Bronchial epithelial cell (primary cell): ENCODE measurements around the gene SAFB2. TPM values are rescaled to one million over a fixed set of nuclear protein-coding genes. Genes with fewer than 3 reads are reported as not detected.
A peak's percentile ranks its signal among the peaks of the same experiment; 100 is the strongest.

Experiments
- DNase-seq: peaks from one replicate; pipeline ENCODE4 v3.0.0-alpha.2; 2010; ENCODE audit warnings: low read depth
- FAIRE-seq: peaks from 2 replicates; lab custom pipeline; 2011; peaks lifted over from hg19 to GRCh38; lab: Jason Lieb, UNC
- H3K27me3 ChIP-seq: 2 replicates; pipeline ENCODE4 v1.5.1; 2011; ENCODE audit warnings: low read length; ENCODE audit not compliant: control insufficient read depth, insufficient read depth
- H3K36me3 ChIP-seq: 2 replicates; pipeline ENCODE4 v1.5.1; 2011; ENCODE audit warnings: low read length; ENCODE audit not compliant: control insufficient read depth, insufficient read depth
- H3K4me3 ChIP-seq: 2 replicates; pipeline ENCODE4 v1.5.1; 2011; ENCODE audit warnings: mild to moderate bottlenecking, low read depth, low read length, control low read depth
- total RNA-seq: library from RNA; depleted of rRNA; stranded (reverse); fragments of >200 nt; gene quantifications from 2 replicates; pipeline ENCODE4 v1.2.1, GENCODE V29; 2014
- TF ChIP-seq, protein P1 (sequence below): IDR thresholded peaks from 2 replicates; pipeline ENCODE4 v1.5.1; 2011; ENCODE audit warnings: mild to moderate bottlenecking, moderate library complexity, low read length, control low read depth, inconsistent platforms; ENCODE audit not compliant: insufficient read depth, severe bottlenecking

SAFB2 gene
- total RNA-seq, 1 donor from 2014 or later = 24.0 TPM

DNA sequence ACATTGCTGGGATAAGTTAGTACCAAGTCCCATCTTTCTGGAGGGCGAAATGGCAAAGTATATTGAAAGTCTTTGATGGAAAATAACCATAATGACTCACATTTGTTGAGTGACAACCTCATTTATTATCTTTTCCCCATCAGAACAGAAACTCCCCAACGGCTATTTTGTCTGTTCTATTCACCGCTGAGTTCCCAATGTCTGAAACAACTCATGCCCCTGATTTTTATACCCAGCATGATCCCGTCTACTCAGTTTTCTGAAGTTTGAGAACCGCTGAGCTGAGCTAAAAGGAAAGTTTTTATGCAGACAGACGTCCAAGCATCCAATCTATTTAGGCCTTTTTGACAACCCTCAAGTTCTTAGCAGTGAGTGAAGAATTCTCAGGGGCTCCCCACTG is 47.0 kb downstream of the SAFB2 start:
- H3K27me3 ChIP-seq = no peaks in the 10 kb centered on the region
- no peak for DNase-seq
- TF ChIP-seq, protein P1, sequence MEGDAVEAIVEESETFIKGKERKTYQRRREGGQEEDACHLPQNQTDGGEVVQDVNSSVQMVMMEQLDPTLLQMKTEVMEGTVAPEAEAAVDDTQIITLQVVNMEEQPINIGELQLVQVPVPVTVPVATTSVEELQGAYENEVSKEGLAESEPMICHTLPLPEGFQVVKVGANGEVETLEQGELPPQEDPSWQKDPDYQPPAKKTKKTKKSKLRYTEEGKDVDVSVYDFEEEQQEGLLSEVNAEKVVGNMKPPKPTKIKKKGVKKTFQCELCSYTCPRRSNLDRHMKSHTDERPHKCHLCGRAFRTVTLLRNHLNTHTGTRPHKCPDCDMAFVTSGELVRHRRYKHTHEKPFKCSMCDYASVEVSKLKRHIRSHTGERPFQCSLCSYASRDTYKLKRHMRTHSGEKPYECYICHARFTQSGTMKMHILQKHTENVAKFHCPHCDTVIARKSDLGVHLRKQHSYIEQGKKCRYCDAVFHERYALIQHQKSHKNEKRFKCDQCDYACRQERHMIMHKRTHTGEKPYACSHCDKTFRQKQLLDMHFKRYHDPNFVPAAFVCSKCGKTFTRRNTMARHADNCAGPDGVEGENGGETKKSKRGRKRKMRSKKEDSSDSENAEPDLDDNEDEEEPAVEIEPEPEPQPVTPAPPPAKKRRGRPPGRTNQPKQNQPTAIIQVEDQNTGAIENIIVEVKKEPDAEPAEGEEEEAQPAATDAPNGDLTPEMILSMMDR = no peak
- H3K4me3 ChIP-seq = no peak overlapping the region
- FAIRE-seq = no peak
- no peaks in the 10 kb centered on the region for H3K36me3 ChIP-seq

DNA sequence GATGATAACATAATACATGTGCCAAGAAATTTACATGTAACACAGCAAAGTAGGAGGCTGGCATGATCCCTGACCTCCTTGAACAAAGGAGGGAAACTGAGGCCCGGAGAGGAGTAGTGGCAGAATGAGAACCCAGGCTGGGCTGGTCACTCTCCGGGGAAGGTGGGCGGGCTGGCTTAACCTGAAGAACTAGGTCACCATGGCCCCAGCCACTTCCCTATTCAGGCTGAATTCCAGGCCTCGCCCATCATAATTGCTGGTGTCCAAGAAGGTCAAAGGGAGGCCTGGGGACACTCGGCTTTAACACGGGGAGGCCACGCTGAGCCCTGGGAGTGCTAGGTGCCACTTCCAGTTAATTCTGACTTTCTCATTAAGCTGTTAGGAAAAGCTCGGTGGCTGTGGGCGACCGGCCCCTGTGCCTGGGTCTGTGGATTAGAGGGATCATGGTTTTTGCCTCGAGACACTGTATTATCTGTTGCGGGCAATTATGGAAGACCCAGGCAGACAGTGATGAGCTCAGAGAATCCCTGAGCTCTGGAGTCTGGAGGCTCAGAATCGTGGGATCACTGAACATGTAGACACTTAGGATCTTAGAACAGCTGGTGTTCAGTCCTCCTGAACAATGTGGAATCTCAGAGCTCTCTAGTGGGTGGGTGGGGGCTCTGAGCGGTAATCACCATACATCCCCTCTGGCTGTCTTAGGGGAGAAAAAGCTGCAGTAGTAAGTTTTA is 49.9 kb downstream of the SAFB2 start:
- Histone ChIP-seq H3K27me3 (no peaks in the 10 kb centered on the region), H3K4me3 (no peak overlapping the region), H3K36me3 (no peaks in the 10 kb centered on the region)
- DNase-seq (no peak), FAIRE-seq (no peak)
- TF ChIP-seq, protein P1 = no peak

DNA sequence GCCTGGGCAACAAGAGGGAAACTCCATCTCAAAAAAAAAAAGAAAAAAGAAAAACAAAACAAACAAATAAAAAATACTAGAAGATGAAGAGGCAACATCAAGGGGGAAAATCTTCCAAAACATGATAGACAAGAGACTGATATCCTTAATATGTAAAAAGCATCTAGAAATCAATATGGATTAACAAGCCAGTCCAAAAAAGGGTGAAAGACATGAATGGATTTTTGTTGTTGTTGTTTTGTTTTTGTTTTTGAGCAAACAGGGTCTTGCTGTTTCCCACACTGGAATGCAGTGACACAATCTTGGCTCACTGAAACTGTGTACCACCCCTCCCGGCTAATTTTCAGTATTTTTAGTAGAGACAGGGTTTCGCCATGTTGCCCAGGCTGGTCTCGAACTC is 50.8 kb downstream of the SAFB2 start:
- H3K36me3 ChIP-seq = no peaks in the 10 kb centered on the region
- no peak overlapping the region for H3K4me3 ChIP-seq
- FAIRE-seq (no peak), DNase-seq (no peak)
- peaks cover 3% of the 10 kb centered on the region for H3K27me3 ChIP-seq
- TF ChIP-seq, protein P1 = no peak

DNA sequence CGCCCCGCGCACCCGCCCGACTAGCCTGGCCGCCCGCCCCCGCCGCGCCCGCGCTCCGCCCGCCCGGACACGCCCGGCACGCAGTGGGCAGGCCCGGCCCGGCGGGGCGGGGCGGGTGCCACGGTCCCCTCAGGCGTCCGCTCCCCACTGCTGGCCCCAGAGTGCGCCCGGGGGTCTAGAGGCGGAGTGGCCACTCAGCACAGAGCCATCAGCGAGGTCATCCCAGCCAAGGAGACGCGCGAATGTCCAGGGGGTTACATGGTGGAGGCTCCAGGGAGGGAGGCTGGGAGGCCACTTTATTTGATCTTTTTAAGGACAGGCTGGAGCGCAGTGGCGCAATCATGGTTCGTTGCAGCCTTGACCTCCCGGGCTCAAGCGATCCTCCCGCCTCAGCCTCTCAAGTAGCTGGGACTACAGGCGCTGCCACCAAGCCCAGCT is 54.6 kb downstream of the SAFB2 start:
- no peak for DNase-seq
- TF ChIP-seq, protein P1 = no peak
- H3K36me3 ChIP-seq = no peaks in the 10 kb centered on the region
- H3K27me3 ChIP-seq = peaks cover 8% of the 10 kb centered on the region
- H3K4me3 ChIP-seq = peak overlapping the region; percentile 66
- FAIRE-seq = no peak

DNA sequence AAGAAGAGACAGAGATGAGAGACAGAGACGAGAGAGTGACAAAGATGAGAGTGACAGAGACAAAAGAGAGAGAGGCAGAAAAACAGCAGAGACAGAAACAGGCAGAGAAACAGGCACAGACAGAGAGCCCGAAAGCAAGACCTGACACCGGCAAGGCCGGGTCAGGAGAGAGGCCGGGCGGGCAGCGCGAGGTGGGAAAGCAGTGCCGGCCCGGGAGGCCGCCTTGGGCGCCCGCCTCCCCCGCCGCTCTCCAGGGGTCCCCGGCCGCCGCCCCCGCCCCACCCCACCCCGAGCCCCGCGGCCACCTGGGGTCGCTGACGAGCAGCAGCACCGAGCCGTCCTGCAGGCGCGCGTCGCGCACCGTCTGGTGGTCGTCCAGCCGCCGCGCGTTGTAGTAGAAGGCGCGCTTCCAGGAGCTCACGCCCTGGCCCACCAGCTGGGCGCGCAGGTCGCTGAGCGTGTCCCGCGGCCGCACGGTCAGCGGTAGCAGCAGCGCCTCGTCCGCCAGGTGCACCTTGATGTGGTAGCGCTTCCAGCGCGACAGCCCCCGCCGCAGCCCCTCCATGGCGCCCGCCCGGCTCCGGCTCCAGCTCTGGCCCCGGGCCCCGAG is 55.1 kb downstream of the SAFB2 start, which contains the start of gene TINCR:
TSS of gene TINCR (minus strand) at position 594 of the 610 bp plus-strand sequence.
- no peak for DNase-seq
- peak within 1 kb of the TSS; percentile 66 for H3K4me3 ChIP-seq
- no peak for FAIRE-seq
- peaks cover 8% of the 10 kb centered on the region for H3K27me3 ChIP-seq
- H3K36me3 ChIP-seq = no peaks in the 10 kb centered on the region
- TF ChIP-seq, protein P1 = peak; percentile 33
